Breast epithelium (tissue), 3 donors: ENCODE results near the gene ANKRD11.

ENCODE experiments used
- CTCF ChIP-seq, 3 donors: fragments of 450-650 bp; IDR thresholded peaks; one replicate each; pipeline ENCODE4 v1.5.1; 2016 to 2017; ENCODE audit warnings: antibody characterized with exemption in 3 of 3, mild to moderate bottlenecking in 3 of 3, moderate library complexity in 3 of 3
- POLR2A ChIP-seq: fragments of 450-650 bp; IDR thresholded peaks from one replicate; pipeline ENCODE4 v1.6.1; 2016; ENCODE audit warnings: antibody characterized with exemption, mild to moderate bottlenecking, moderate library complexity
- POLR2AphosphoS5 ChIP-seq, 3 donors: sonication (generic); formaldehyde crosslinking; IDR thresholded peaks; one replicate each; pipeline ENCODE4 v1.6.1; 2017; ENCODE audit warnings: antibody characterized with exemption in 3 of 3

GRCh38 chr16:89314854-89315253 is 175.5 kb downstream of the ANKRD11 start:
- TF ChIP-seq CTCF (IDR thresholded peaks at IDR 0.05), result no peak
- TF ChIP-seq POLR2A, result no peak
- TF ChIP-seq POLR2AphosphoS5 (IDR thresholded peaks at IDR 0.05), result no peak
